HepG2 (cell line): ENCODE results near the gene CFL1. TPM values are rescaled to one million over a fixed set of nuclear protein-coding genes. Genes with fewer than 3 reads are reported as not detected.

Source experiments
- AGO1 ChIP-seq: fragments of 200-400 bp; formaldehyde crosslinking; IDR thresholded peaks from 2 replicates; pipeline ENCODE4 v1.6.1; 2017; ENCODE audit warnings: mild to moderate bottlenecking, low read depth, low read length, moderate library complexity; ENCODE audit not compliant: poor library complexity, severe bottlenecking
- ATF1 ChIP-seq: IDR thresholded peaks from 2 replicates; pipeline ENCODE4 v1.6.1; 2016; ENCODE audit warnings: mild to moderate bottlenecking, control low read depth
- BCL6 ChIP-seq: IDR thresholded peaks from 2 replicates; pipeline ENCODE4 v1.6.1; 2016; ENCODE audit warnings: missing genetic modification reagents, missing compliant biosample characterization
- BRD4 ChIP-seq: sonication (generic); formaldehyde crosslinking; IDR thresholded peaks from 2 replicates; pipeline ENCODE4 v1.4.0; 2020; ENCODE audit warnings: missing genetic modification reagents
- CENPT ChIP-seq: sonication (generic); formaldehyde crosslinking; IDR thresholded peaks from 2 replicates; pipeline ENCODE4 v1.8.0; 2022; ENCODE audit warnings: low read depth, mild to moderate bottlenecking, moderate library complexity, missing genetic modification reagents
- EP300 ChIP-seq, 3 experiments: sonication (generic) in 1 of 3; formaldehyde crosslinking in 1 of 3; IDR thresholded peaks; 2 replicates each; pipeline versions ENCODE4 v1.5.1 to v1.6.1; 2011 to 2020; ENCODE audit warnings: low read depth in 2 of 3, low read length in 2 of 3, borderline replicate concordance in 1 of 3, improper control_type of control experiment in 1 of 3, mild to moderate bottlenecking in 1 of 3, missing genetic modification reagents in 1 of 3, moderate library complexity in 1 of 3
- HOXA3 ChIP-seq: sonication (generic); formaldehyde crosslinking; IDR thresholded peaks from 2 replicates; pipeline ENCODE4 v1.5.0; 2020; ENCODE audit warnings: missing genetic modification reagents
- MEF2D ChIP-seq: sonication (generic); formaldehyde crosslinking; IDR thresholded peaks from 2 replicates; pipeline ENCODE4 v1.5.1; 2020; ENCODE audit warnings: mild to moderate bottlenecking, missing genetic modification reagents
- MIXL1 ChIP-seq: IDR thresholded peaks from 2 replicates; pipeline ENCODE4 v1.6.1; 2016
- NFATC3 ChIP-seq: sonication (generic); formaldehyde crosslinking; IDR thresholded peaks from 2 replicates; pipeline ENCODE4 v1.5.1; 2020; ENCODE audit warnings: mild to moderate bottlenecking, missing genetic modification reagents
- PAXIP1 ChIP-seq: sonication (generic); formaldehyde crosslinking; conservative IDR thresholded peaks from 2 replicates; pipeline ENCODE4 v1.4.0; 2020; ENCODE audit warnings: mild to moderate bottlenecking, missing genetic modification reagents, moderate library complexity
- REPIN1 ChIP-seq: sonication (generic); formaldehyde crosslinking; IDR thresholded peaks from 2 replicates; pipeline ENCODE4 v1.8.0; 2022; ENCODE audit warnings: missing genetic modification reagents, low read depth, mild to moderate bottlenecking, borderline replicate concordance
- SP4 ChIP-seq: sonication (generic); formaldehyde crosslinking; IDR thresholded peaks from 2 replicates; pipeline ENCODE4 v1.8.1; 2023; ENCODE audit warnings: mild to moderate bottlenecking, missing genetic modification reagents
- TCF12 ChIP-seq, 2 experiments: fragments of 450-650 bp in 1 of 2; sonication (generic) in 1 of 2; formaldehyde crosslinking in 1 of 2; IDR thresholded peaks; 2 replicates each; pipeline versions ENCODE4 v1.6.1 to v1.8.0; 2017 to 2022; ENCODE audit warnings: antibody characterized with exemption in 1 of 2, mild to moderate bottlenecking in 1 of 2, missing genetic modification reagents in 1 of 2, moderate library complexity in 1 of 2
- ZBTB7B ChIP-seq: sonication (generic); formaldehyde crosslinking; IDR thresholded peaks from 2 replicates; pipeline ENCODE4 v1.4.0; 2020; ENCODE audit warnings: missing genetic modification reagents
- ZMYM2 ChIP-seq: sonication (generic); formaldehyde crosslinking; IDR thresholded peaks from 2 replicates; pipeline ENCODE4 v1.8.0; 2022; ENCODE audit warnings: mild to moderate bottlenecking, missing genetic modification reagents
- ZNF18 ChIP-seq: sonication (generic); formaldehyde crosslinking; IDR thresholded peaks from 2 replicates; pipeline ENCODE4 v1.8.0; 2022; ENCODE audit warnings: mild to moderate bottlenecking, missing genetic modification reagents; ENCODE audit not compliant: insufficient replicate concordance
- ZNF367 ChIP-seq: sonication (generic); formaldehyde crosslinking; IDR thresholded peaks from 2 replicates; pipeline ENCODE4 v1.4.0; 2020; ENCODE audit warnings: missing genetic modification reagents, borderline replicate concordance
- ZNF703 ChIP-seq: sonication (generic); formaldehyde crosslinking; IDR thresholded peaks from 2 replicates; pipeline ENCODE4 v1.5.1; 2020; ENCODE audit warnings: missing genetic modification reagents, mild to moderate bottlenecking, moderate library complexity, borderline replicate concordance
- ZNF720 ChIP-seq: sonication (generic); formaldehyde crosslinking; IDR thresholded peaks from 2 replicates; pipeline ENCODE4 v1.4.0; 2020; ENCODE audit warnings: missing genetic modification reagents
- ZNF740 ChIP-seq: sonication (generic); formaldehyde crosslinking; IDR thresholded peaks from 2 replicates; pipeline ENCODE4 v1.4.0; 2020; ENCODE audit warnings: missing genetic modification reagents
- ZNF772 ChIP-seq: sonication (generic); formaldehyde crosslinking; IDR thresholded peaks from 2 replicates; pipeline ENCODE4 v1.5.0; 2020; ENCODE audit warnings: mild to moderate bottlenecking, missing genetic modification reagents
- polyA plus RNA-seq, 8 experiments: library from polyadenylated mRNA; depleted of rRNA in 3 of 8; stranded (reverse) in 7 of 8; unstranded in 1 of 8; fragments of >200 nt; fragmentation: Illumina TruSeq in 4 of 8; extraction: Trizol in 4 of 8; gene quantifications; 2 replicates each; pipeline versions ENCODE4 v1.2.1 to v1.2.3, GENCODE V29; 2011 to 2016; ENCODE audit warnings: low read depth in 4 of 8, missing spikeins in 1 of 8, mixed read lengths in 1 of 8; ENCODE audit not compliant: insufficient read depth in 1 of 8
- total RNA-seq, 5 experiments: library from RNA; depleted of rRNA; stranded (reverse); fragments of >200 nt; fragmentation: Illumina TruSeq; extraction: Trizol; gene quantifications; 2 replicates each; pipeline ENCODE4 v1.2.3, GENCODE V29; 2016; ENCODE audit warnings: low read depth in 1 of 5

CFL1 gene
- total and polyA plus RNA-seq, 2 of the 13 experiments (the other 11 are each of a cell fraction or from before 2014, with no cell fraction given) = 379 to 383 TPM

- 0 out of 2 replicates have a peak, but pooled peaks have one; percentile 71 for TF ChIP-seq ZNF740 (CRISPR knock-in tag)
- TF ChIP-seq ATF1 (CRISPR knock-in tag) = no peak
- peak; percentile 25 for TF ChIP-seq ZNF18
- TF ChIP-seq HOXA3 = peak; percentile 63
- TF ChIP-seq REPIN1 (CRISPR knock-in tag) = peak; percentile 56; the same call in 1 of the 2 replicates
- no peak for TF ChIP-seq ZNF720 (CRISPR knock-in tag)
- 0 out of 2 replicates have a peak, but pooled peaks have one; percentile 38 for TF ChIP-seq ZMYM2 (CRISPR knock-in tag)
- peak; percentile 71 for TF ChIP-seq MEF2D (CRISPR knock-in tag)
- no peak for TF ChIP-seq TCF12 (IDR thresholded peaks at IDR 0.05)
- TF ChIP-seq TCF12 (CRISPR knock-in tag; IDR thresholded peaks at IDR 0.05) = no peak
- 0 out of 2 replicates have a peak, but pooled peaks have one; percentile 36 for TF ChIP-seq MIXL1
- TF ChIP-seq ZNF772 (CRISPR knock-in tag) = peak; percentile 54; the same call in 1 of the 2 replicates
- peak; percentile 85 for TF ChIP-seq PAXIP1 (CRISPR knock-in tag)
- peak; percentile 96 for TF ChIP-seq ZBTB7B (CRISPR knock-in tag)
- TF ChIP-seq ZNF367 (CRISPR knock-in tag) = no peak
- peak; percentile 98 for TF ChIP-seq AGO1
- 0 out of 2 replicates have a peak, but pooled peaks have one; percentile 33 for TF ChIP-seq BRD4
- peak; percentile 60; the same call in 1 of the 2 replicates for TF ChIP-seq SP4 (CRISPR knock-in tag)
- TF ChIP-seq EP300 (IDR thresholded peaks at IDR 0.05; ENCODE audit: low read depth in 2 of 2, low read length in 2 of 2) = 0 out of 4 replicates have a peak, but pooled peaks of 1 of the 2 experiments have one; percentile 24
- TF ChIP-seq EP300 (CRISPR knock-in tag; IDR thresholded peaks at IDR 0.05; ENCODE audit: borderline replicate concordance) = no peak
- TF ChIP-seq NFATC3 (CRISPR knock-in tag) = no peak
- TF ChIP-seq ZNF703 (CRISPR knock-in tag) = 0 out of 2 replicates have a peak, but pooled peaks have one; percentile 17
- TF ChIP-seq CENPT (CRISPR knock-in tag) = peak; percentile 75; the same call in 1 of the 2 replicates
- TF ChIP-seq BCL6 = peak; percentile 49
Measured at GRCh38 chr11:65891219-65892136, 33.5 kb upstream of the CFL1 start (continued).
